GM06990 (cell line): ENCODE results near the gene ARPC1B.

Experiments used
- DNase-seq: peaks from one replicate; pipeline ENCODE4 v3.0.0-alpha.2; 2011; ENCODE audit not compliant: insufficient read length; ENCODE audit errors: extremely low read depth
- H3K27me3 ChIP-seq: replicated peaks from 2 replicates; pipeline ENCODE4 v1.6.0; 2011; ENCODE audit warnings: low read length; ENCODE audit not compliant: control insufficient read depth, insufficient read depth
- H3K36me3 ChIP-seq: 2 replicates; pipeline ENCODE4 v1.5.1; 2011; ENCODE audit warnings: low read length; ENCODE audit not compliant: control insufficient read depth, insufficient read depth
- H3K4me3 ChIP-seq: replicated peaks from 2 replicates; pipeline ENCODE4 v1.5.1; 2011; ENCODE audit warnings: low read depth, mild to moderate bottlenecking, control low read depth, low read length
- TF ChIP-seq, protein P1 (sequence below): IDR thresholded peaks from 2 replicates; pipeline ENCODE4 v1.5.1; 2011; ENCODE audit warnings: low read length, control low read depth, mild to moderate bottlenecking, inconsistent platforms; ENCODE audit not compliant: insufficient read depth, poor library complexity, severe bottlenecking

Gene ARPC1B

DNA sequence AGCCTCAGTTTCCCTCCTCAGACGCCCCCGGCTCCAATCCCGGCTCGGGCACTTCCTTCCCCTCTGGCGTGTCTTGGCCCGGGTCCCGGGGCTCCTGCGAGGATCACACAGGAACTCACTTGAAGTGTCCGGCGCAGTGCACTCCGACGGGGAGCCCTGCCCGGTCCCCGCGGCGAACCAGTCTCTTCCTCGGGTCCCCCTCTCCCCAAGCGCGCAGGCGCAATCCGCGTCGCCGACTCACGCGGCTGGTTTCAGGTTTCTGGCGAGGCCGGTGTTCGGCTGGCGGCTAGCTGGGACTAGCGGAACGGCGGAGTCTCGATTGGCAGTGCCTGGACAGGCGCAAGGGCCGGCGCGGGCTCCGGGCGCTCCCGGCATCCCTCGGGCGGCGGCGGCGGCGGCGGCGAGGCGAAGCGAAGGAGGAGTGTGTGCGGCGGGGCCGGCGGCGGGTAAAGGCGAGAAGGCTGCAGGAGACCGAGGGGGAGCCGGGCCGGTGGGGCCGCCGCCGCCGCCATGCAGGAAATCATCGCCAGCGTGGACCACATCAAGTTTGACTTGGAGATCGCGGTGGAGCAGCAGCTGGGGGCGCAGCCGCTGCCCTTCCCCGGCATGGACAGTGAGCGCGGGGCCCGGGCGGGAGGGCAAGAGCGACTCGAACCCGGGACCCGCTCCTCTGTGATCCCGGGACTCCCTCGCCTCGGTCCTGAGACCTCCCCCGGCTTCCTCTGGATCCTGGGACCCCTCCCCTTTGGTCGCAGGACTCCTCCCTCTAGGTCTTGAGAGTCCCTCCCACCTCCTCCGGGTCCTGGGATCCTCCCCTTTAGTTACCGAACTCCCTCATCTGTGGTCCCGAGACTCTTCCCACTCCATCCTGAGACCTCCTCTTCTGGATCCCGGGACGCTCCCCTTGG lies 64.3 kb downstream of the ARPC1B start, which contains the start of the genes CPSF4 and PTCD1:
Gene CPSF4, plus strand, starts transcription at position 371 of the 908 bp plus-strand sequence. Its CDS starts 140 bp downstream, at position 511.
Gene PTCD1, minus strand, starts transcription at position 226 of the 908 bp plus-strand sequence. CDS start 3,556 bp downstream, outside the sequence.
- no peaks in the 10 kb centered on the region for H3K27me3 ChIP-seq
- TF ChIP-seq, protein P1, sequence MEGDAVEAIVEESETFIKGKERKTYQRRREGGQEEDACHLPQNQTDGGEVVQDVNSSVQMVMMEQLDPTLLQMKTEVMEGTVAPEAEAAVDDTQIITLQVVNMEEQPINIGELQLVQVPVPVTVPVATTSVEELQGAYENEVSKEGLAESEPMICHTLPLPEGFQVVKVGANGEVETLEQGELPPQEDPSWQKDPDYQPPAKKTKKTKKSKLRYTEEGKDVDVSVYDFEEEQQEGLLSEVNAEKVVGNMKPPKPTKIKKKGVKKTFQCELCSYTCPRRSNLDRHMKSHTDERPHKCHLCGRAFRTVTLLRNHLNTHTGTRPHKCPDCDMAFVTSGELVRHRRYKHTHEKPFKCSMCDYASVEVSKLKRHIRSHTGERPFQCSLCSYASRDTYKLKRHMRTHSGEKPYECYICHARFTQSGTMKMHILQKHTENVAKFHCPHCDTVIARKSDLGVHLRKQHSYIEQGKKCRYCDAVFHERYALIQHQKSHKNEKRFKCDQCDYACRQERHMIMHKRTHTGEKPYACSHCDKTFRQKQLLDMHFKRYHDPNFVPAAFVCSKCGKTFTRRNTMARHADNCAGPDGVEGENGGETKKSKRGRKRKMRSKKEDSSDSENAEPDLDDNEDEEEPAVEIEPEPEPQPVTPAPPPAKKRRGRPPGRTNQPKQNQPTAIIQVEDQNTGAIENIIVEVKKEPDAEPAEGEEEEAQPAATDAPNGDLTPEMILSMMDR: no peak
- H3K4me3 ChIP-seq: peak within 1 kb of the TSS; percentile 96
- peak; percentile 95 for DNase-seq
- peaks cover 10% of the 10 kb centered on the region for H3K36me3 ChIP-seq

DNA sequence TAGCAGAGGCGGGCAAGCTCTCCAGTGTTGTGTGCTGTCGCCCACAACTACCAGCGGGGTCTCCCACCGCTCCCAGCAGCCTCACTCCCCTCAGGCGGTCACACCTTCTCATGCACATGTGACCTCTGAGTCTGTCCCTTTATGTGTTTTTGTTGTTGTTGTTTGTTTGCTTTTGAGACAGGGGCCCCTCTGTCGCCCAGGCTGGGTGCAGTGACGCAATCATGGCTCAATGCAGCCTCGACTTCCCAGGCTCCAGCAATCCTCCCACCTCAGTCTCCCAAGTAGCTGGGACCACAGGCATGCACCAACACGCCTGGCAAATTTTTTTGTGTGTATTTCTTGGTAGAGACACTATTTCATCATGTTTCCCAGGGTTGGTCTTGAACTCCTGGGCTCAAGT lies 65.7 kb downstream of the ARPC1B start:
- Histone ChIP-seq H3K36me3 (peaks cover 10% of the 10 kb centered on the region), H3K4me3 (peak overlapping the region; percentile 96), H3K27me3 (no peaks in the 10 kb centered on the region)
- no peak for DNase-seq
- TF ChIP-seq, protein P1: no peak
